NCI-H187 (cell line): ENCODE results near the gene ID3.
"Not testable (repeated sequence)": the region's sequence is repeated elsewhere in the genome, so short reads cannot be mapped to it uniquely, and the experiment has no call there.

Experiments
- DNase-seq, 2 experiments: peaks; one replicate each; lab custom pipeline; 2025; lab: John Stamatoyannopoulos, UW

ID3 gene

DNA sequence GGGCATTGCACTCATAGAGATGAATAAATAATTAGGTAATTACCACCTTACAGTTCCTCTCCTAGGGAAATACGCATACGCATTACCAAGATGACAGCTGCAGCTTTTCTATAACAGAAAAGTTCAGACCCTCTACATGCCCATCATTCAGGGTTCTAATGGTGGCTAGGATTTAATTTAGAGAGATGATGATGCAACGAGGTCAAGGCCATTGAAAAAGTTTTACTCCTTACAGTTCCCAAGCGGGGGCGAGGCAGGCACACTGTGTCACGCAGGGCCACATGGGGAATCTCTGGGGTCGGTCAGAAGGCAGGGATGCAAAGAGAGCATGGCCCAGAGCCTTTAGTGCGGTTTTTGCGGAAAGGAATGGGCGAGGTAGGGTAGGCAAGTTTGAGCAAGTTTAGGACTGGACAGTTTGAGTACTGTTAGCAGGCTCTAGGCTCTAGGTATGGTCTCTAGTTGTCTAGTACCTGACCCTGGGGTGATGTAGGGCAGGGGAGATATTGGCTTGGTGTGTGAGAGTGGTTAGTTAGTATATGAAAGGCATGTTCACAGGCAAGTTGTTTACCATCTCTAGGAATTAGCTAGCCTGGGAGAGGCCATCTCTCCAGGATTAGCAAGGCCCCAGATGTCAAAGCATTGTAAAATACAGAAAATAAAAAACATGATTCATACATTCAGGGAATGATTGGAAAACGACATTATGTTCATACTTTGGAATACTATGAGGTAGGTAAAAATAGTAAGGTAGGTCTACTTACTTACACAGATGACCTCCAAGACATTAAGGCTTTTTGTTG is 29.6 kb upstream of the ID3 start:
- DNase-seq, result no peak

DNA sequence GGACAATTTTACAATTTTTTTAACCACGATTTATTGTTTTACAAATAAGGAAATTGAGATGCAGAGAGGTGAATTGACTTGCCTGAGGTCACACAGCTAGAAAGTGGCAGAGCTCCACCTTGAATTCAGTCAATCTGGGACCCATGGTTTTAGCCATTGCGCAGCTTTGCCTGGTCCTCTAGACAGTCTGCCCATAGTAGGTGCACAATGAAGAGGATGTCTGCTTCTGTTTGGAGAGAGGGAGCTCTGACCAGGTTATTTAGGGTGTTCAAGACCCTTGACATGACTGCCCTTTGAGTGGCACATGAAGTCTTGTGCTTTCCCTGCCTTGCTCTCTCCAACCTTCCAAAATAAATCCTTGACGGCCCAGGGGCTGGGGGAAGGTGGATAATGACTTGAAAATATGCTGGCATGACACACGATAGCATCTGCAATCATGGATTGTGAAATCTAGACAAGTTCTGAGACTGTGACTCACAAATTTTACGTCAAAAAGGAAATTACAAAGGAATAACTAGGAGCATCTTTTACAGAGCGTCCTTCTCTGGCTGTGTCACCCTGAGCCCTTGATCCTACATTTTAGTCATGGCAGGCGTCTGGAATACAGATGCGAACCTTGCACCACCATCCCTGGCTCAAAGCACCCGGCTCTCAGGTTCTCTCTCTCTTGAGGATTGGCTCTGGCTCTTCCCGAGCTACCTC is 26.2 kb upstream of the ID3 start:
- no peak for DNase-seq

DNA sequence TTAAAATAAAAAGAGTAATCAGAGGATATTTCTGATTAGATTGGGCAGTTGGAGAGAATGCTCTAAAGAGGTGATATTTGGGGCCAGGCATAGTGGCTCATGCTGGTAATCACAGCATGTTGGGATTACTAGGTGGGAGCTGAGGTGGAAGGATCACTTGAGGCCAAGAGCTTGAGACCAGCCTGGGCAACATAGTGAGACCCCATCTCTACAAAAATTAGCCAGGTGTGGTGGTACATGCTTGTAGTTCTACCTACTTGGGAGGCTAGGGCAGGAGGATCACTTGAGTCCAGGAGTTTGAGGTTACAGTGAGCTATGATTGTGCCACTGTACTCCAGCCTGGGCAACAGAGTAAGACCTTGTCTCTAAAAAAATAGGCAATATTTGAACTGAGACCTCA is 24.4 kb upstream of the ID3 start:
- not testable (repeated sequence) for DNase-seq

DNA sequence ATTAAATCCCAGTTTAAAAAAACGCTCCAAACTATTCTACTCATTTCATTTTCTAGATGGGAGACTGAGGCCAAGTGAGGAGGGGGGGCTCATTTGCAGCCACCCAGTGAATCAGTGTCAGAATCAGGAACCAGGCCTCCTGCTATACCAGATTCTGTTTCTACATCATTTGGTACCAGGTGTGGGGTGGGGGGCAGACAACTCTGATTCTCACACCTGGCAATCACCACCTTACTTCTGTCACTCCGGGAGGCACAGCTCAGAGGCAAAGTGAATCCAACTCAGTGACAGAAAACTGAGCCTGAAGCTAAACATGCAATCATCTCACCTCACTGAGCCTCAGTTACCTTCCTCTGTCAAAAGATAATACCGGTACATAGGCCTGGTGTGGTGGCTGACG is 23.5 kb upstream of the ID3 start:
- DNase-seq, result no peak

DNA sequence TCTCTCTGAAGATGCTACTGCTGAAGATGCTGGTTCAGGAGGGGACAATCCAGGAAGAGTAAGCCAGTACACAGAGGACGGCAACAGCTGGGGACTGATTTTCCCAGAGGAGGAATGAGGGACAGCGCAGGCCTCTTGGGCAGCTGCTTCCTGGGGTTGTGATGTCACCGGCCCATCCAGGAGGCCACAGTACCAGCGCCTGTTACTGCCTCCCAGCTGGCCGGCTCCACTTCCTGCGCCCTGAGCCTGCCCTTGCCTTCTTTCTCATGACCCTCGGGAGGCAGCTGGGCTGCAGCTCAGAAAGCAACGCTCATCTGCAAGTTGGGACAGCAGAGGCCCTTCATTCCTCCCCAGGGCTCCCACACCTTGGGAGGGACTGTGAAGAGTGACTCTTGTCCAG is 21.9 kb upstream of the ID3 start:
- DNase-seq, result no peak

DNA sequence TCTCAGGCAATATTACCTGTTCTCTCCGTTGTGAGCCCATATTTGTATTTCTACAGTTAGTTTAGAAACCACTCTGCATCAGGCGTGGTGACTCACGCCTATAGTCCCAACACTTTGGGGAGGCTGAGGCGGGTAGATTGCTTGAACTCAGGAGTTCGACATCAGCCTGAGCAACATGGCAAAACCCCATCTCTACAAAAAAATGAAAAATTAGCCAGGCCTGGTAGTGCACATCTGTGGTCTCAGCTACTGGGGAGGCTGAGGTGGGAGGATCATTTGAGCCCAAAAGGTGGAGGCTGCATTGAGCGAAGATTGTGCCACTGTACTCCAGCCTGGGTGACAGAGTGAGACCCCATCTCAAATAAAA is 19.7 kb upstream of the ID3 start:
- DNase-seq, result no peak

DNA sequence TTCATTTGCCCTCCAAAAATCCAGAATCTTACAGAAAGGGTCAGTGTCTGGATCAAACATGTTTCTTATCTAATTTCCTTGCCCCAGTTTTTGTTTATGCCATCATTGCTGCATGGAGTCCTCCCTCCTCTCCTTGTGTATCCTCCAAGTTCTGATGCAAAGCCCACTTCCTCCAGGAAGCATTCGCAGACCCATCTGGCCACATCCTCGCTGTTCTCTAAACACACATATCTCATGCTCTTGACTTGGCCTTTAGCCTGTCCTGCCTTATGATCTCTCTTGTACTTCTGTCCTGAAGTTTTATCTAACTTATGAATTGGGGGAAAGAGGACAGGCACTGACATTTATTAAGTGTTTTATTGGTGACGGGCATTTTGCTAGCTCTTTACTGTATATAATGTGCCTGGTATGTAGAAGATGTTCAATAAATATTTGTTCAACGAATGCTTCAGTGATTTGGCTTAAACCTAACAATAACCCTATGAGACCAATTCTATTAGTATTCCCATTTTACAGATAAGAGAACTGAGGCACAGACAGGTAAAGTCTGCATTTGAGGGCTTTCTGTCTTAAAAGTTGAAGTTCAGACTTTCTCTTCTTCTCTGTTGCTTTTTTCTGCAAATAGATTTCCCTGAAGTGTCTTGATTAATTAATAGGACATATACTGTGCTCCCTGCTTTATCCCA is 19.2 kb upstream of the ID3 start:
- no peak for DNase-seq

DNA sequence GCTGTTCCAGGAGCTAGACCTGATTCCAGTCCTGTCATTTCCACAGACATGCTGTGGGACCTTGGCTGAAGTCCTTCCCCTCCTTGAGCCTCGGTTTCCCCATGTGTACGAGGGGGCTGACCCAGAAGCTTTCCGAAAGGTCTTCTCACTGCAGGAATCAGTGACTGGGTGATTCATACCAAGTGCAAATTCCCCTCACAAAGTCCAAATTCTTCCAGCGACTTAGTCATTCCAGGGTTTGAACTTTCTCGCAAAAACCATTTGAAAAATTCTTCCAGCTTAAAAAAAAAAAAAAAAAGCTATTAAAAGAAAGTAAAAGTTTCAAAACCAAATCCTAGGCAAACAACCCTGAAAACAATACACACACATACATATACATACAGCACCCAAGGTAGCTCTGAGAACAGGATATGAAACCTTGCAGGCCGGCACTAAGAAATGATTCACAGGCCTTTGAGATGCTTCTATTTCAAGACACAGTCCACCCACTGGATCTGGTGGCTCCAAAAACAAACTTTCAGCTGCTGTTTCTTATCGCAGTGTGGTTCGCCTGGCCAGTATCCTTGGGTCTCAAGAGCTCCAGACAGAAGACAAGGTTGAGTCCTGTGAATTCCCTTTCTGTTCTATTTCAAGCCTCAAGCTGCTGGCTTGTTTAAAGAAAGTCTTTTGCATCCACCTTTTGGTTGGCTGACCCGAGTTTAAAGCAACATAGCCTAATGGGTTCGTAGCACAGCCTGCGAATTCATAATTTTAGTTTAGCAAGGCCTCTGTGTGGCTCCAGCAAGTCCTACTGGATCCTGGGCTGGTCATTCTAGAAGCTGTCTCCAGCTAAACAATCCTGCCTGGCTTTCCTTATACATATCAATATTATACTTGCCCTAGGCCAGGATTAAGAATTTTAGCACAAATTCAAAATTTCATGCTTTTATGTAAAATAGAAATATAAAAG is 18.0 kb upstream of the ID3 start:
- DNase-seq, result no peak

DNA sequence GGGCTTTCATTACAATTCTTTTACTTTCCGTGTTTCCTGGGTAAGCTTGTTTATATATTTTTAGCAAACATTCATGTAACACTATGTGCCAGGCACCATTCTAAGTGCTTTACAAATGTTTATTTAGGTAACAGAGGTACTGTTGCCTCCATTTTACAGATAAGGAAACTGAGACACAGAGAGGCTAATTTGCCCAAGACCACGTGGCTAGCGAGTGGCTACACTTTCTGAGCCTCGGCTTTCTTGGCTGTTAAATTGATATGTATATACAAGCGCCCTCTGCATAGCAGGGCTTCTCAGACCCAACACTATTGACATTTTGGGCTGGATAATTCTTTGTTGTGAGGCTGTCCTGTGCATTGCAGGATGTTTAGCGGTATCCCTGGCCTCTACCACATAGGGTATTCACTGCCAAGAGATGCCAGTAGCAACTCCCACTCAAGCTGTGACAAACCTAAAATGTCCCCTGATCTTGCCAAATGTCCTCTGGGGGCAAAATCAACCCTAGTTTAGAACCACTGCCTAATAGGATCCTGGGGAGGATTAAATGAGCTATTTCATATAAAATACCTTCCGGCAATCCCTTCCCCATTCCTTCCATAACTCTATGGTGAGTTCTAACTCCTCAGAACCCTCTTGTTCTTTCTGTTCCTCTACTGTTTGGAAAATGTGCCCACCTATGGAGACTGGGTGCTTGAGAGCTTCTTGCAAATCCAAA is 17.2 kb upstream of the ID3 start:
- no peak for DNase-seq

DNA sequence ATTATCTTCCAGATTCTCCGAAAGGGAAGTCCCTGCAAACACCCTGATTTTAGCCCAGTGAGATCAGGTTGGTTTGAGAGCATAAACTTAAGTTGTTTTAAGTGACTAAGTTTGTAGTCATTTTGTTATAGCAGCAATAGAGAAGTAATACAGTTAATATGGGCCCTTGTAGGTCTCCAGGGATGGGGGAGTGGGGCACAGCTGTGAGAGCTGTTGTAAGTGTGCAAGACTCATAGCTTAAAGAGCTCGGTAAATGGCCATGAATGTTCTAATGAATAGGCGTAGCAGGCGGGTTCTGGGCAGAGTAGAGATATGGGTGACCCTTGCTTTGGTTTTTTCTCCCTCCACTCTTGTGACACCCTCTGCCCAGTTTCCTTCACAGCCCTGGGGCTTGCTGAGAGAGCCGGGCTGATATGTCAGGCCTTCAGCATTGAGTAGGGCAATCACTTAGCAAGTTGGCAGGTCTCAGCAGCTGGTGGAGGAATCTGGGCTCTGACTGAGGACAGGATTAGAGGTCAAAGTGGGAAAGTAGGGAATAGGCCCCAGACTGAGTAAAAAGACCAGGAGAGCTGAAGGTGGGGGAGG is 16.0 kb upstream of the ID3 start:
- no peak for DNase-seq

DNA sequence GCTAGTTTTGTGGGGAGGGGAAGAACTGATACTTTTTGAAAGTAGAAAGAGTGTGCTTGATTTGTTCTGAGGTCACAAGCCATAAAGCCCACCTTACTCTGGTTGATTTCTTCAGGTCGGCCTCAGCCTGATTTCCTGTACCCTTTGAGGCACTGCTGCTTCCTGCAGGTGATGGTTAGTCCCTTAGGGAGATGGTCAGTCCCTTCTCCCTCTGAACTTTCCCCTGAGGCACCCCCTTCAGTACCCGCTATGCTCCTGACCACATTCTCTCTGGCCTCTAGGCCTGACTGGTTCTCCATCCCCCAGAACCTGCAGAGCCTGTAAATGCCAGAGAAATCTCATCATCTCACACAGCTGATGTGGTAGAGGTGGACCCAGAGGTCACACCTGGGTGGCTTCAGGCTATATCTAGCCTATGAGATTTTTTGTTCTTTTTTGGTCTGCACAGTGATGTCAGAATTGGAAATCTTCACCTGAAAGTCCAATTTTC is 15.0 kb upstream of the ID3 start:
- DNase-seq, result no peak

DNA sequence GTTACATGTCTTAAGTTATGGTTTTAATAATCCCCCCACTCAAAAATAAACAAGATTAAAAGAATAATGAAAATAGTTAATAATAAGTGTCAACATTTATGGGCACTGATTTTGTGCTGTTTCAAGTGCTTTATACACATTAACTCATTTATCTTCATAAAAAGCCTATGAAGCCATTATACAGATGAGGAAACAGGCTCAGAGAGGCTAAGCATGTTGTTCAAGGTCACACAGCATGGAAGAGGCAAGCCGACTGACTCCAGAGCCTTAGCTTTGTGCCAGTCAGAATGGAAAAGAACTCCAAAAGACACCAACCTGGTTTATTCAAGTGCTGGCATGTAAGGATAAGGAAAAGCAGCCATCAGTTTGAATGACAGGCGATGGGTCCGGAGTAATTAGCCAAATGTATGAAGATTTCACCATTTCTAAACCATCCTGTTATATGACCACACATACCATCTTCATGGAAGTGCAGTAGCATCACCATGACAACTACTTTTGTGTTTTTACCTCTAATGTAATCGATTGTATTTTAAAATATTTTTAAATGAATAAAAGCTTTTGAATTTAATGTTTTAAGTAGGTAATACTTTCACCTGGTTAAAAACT is 14.4 kb upstream of the ID3 start:
- DNase-seq, result no peak

DNA sequence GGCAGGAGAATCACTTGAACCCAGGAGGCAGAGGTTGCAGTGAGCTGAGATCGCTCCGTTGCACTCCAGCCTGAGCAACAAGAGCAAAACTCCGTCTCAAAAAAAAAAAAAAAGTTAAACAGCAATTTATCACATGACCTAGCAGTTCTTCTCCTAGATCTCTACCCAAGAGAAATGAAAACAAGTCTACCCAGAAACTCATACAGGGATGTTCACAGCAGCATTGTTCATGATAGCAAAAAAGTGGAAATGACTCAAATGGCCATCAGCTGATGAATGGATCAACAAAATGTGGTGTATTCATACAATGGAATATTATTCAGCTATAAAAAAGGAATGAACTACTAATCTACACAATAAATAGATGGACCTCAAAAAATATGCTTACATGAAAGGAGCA is 12.2 kb upstream of the ID3 start:
- no peak for DNase-seq

DNA sequence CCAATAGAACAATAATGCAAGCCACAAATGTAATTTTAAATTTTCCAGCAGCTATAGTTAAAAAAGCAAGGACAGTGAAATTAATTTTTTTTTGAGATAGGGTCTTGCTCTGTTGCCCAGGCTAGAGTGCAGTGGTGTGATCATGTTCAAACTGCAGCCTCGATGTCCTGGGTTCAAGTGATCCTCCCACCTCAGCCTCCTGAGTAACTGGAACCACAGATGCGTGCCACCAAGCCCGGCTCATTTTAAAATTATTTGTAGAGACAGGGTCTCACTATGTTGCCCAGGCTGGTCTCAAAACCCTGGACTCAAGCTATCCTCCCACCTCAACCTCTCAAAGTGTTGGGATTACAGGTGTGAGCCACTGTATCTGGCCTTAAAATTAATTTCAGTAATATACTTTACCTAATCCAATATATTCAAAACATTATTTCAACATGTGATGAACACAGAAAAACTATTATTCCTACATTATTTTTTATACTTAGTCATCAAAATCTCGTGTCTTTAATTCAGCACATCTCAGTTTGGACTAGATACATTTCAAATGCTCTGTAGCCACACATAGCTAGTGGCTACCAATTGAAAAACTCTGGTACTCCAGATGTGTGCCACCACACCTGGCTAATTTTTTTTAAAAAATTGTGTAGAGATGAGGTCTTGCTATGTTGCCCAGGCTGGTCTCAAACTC is 10.8 kb upstream of the ID3 start:
- DNase-seq, result no peak

DNA sequence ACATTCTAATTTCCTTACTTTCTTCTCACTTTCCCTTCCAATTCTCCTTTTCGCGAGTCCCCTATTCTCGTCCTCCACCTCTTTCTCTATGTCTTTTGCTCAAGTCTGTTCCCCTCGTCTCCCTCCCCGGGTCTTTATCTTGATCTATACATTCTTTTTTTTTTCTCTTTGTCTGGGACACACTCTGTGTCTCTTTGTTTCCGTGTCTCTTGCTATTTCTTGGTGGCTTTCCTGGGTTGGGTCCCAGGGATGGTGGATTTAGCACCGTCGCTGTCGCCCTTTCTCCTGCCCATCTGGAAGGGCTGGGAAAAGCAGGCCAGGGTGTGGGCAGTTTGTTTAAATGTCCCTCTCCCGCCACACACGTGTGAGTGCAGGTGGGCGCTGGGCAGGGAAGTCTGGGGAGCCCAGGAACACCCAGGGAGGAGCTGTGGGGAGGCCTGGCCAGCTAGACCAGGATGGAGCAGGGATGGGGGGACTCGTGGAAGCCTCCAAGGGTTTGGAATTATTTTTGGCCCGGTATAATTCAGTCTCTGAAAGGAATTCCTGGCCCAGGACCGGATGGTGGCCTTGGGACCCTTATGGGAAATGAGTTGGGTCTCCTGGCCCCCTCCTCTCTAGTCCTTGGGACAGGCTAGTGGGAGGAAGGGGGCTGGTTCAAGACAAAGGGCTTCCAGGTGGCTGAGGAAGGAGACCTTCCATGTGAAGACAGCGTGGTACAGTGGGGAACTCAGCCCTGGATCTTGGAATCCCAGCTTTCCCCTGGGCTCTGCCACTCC is 9.5 kb upstream of the ID3 start:
- no peak for DNase-seq

DNA sequence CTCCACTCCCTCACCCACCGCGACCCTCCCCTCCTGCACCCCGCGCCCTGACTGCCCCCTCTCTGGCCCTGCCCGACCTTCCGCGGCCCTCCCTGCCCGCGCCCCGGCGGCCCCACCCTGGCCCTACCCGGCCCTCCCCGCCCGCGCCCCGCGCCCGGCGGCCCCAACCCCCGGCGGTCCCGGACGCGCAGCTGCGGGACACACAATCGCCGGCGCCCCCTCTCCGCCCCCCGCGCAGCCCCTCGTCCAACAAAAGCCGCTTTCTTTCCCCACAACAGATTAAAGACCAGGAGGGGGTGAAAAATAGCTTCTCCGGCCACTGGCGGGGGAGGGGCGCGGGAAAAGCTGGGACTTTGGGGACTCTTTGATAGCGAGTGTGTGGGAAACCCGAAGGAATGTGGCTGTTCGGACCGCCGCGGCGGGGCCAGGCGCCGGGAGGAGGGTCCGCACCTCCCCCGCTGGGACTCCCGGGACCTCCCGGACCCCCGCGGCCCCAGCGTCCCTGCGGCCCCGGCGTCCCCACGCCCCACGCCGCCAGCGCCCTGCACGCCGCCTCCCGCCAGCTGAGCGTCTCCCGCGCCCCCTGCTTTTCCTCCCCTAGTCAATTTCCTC is 8.8 kb upstream of the ID3 start:
- DNase-seq, result no peak

DNA sequence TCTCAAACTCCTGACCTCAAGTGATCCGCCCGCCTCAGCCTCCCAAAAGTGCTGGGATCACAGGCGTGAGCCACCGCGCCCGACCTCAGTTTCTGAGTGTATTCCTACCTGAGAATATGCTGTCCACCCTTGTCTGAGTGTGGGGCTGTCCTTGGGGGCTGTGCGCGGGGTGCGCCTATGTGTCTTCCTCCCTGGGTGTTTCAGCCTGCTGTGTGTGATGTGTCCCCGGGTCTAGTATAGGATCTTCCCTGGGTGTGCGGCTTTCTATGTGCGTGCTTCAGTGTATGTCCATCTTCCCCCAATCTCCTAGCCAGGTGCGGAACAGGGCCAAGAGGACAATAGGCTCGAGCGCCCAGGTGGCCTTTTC is 8.3 kb upstream of the ID3 start:
- no peak for DNase-seq

DNA sequence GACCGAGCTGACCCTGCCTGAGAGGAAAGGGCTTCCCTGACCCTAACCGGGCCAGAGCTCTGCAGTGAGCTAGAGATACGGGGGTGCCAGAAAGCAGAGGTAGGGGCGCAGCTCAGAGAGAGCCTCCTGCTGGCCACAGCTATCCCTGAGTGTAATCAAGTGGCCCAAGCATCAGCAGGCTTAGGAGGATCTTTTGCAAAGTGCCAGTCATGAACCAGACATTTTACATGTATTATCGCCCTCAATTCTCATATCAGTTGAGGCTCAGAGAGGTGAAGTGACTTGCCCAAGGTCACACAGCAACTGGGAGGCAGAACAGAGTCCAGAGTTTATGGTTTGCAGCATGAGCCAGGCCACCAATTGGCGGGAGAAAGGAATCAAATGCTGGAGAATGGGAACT is 7.0 kb upstream of the ID3 start:
- DNase-seq, result no peak

DNA sequence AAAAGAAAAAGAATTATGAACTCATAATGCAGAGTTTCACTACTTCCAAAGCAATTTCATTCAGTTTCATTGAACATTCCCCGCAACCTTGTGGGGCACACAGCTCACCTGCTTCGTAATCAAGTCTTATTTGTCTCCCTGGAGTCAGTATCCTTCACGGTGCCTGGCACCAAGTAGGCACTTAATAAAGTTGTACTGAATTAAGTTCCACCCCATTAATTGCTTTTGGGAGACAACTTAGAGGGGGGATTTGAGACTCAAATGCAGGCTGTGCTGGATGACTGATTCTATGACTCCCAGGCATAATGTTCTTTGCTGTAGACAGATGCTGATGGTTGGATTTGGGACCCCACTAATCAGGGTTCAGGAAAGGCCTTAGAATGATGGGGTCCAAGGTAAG is 6.5 kb upstream of the ID3 start:
- DNase-seq, result no peak
